HCT116 (cell line): ENCODE results near the gene ADARB1.

ENCODE experiments used
- CBX3 ChIP-seq: IDR thresholded peaks from 2 replicates; pipeline ENCODE4 v1.6.1; 2012; ENCODE audit warnings: low read depth
- CEBPB ChIP-seq: IDR thresholded peaks from 2 replicates; pipeline ENCODE4 v1.6.1; 2012; ENCODE audit warnings: low read depth
- EZH2 ChIP-seq: fragments of 200-600 bp; sonication (generic); IDR thresholded peaks from 2 replicates; pipeline ENCODE4 v1.6.1; 2017; ENCODE audit warnings: antibody characterized with exemption, mixed run types
- EZH2phosphoT487 ChIP-seq: fragments of 200-600 bp; IDR thresholded peaks from 2 replicates; pipeline ENCODE4 v1.6.1; 2018; ENCODE audit warnings: antibody characterized with exemption, borderline replicate concordance
- JUND ChIP-seq: IDR thresholded peaks from 2 replicates; pipeline ENCODE4 v1.6.1; 2012
- MAX ChIP-seq: IDR thresholded peaks from 2 replicates; pipeline ENCODE4 v1.6.1; 2012
- POLR2A ChIP-seq: IDR thresholded peaks from 2 replicates; pipeline ENCODE4 v1.7.0; 2011; ENCODE audit warnings: borderline replicate concordance; ENCODE audit not compliant: insufficient read depth, insufficient read length; ENCODE audit errors: extremely low read depth
- POLR2AphosphoS5 ChIP-seq: IDR thresholded peaks from 2 replicates; pipeline ENCODE4 v1.6.1; 2011; ENCODE audit warnings: mild to moderate bottlenecking, low read depth, low read length, moderate library complexity
- RAD21 ChIP-seq: IDR thresholded peaks from 2 replicates; pipeline ENCODE4 v1.6.1; 2012; ENCODE audit warnings: low read depth, mild to moderate bottlenecking
- TF ChIP-seq, protein P1 (sequence below): IDR thresholded peaks from 2 replicates; pipeline ENCODE4 v1.6.1; 2011; ENCODE audit warnings: mild to moderate bottlenecking, low read length, moderate library complexity; ENCODE audit not compliant: insufficient replicate concordance; ENCODE audit errors: extremely low read depth

DNA sequence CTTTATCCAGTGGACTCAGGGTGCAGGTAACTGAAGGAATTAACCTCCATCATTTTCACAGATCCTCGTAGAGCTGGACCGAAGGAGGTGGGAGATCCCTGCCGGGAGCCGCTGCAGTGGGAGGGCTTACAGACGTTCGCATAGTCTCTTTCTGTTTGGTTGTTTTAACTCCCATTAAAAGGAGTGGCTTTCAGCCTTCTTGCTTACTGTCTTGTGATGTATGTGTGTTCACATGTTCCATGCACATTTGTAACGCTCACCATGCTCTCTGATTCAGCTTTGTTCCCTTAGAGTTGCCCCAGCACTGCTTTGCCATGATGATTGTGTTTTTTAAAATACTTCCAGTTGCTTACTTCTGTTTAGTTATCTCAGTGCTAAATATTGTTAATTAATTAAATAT lies 85.8 kb downstream of the ADARB1 start:
- TF ChIP-seq JUND (no peak), CBX3 (no peak), CEBPB (no peak), POLR2AphosphoS5 (no peak), MAX (no peak), POLR2A (no peak), EZH2phosphoT487 (no peak), RAD21 (no peak), EZH2 (no peak)
- TF ChIP-seq, protein P1, sequence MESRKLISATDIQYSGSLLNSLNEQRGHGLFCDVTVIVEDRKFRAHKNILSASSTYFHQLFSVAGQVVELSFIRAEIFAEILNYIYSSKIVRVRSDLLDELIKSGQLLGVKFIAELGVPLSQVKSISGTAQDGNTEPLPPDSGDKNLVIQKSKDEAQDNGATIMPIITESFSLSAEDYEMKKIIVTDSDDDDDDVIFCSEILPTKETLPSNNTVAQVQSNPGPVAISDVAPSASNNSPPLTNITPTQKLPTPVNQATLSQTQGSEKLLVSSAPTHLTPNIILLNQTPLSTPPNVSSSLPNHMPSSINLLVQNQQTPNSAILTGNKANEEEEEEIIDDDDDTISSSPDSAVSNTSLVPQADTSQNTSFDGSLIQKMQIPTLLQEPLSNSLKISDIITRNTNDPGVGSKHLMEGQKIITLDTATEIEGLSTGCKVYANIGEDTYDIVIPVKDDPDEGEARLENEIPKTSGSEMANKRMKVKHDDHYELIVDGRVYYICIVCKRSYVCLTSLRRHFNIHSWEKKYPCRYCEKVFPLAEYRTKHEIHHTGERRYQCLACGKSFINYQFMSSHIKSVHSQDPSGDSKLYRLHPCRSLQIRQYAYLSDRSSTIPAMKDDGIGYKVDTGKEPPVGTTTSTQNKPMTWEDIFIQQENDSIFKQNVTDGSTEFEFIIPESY: no peak
